Hematopoietic multipotent progenitor cell treated with erythropoietin and hydrocortisone succinate and interleukin-3 and kit ligand, for 8 days (in vitro differentiated cells): ENCODE data around the gene NSA2.

Experiments
- DNase-seq: peaks from one replicate; pipeline ENCODE4 v3.0.0-alpha.2; 2015

The NSA2 gene

GRCh38 chr5:74822288-74822687, 55.2 kb downstream of the NSA2 start:
- no peak for DNase-seq

- DNase-seq = no peak
These were observed 62.4 kb downstream of the NSA2 start for GRCh38 chr5:74829413-74829812.
